OCI-LY3 (cell line): ENCODE data around the gene LRRC56.

Experiments
- H2AFZ ChIP-seq: fragments of 200-600, 300-600 bp; shearing (Covaris generic); 2 replicates; pipeline ENCODE4 v1.6.0; 2014; ENCODE audit warnings: antibody characterized with exemption, low read depth, low read length
- H3K27ac ChIP-seq: fragments of 200-600, 300-600 bp; sonication (generic); 2 replicates; pipeline ENCODE4 v1.5.1; 2014; ENCODE audit warnings: mild to moderate bottlenecking, low read length, moderate library complexity, mixed read lengths
- H3K27me3 ChIP-seq: fragments of 200-600, 300-600 bp; sonication (generic); 2 replicates; pipeline ENCODE4 v1.6.1; 2014; ENCODE audit warnings: low read depth, low read length, mixed read lengths
- H3K36me3 ChIP-seq: fragments of 200-600, 300-600 bp; sonication (generic); replicated peaks from 2 replicates; pipeline ENCODE3; 2014; ENCODE audit warnings: low read depth, low read length, mixed read lengths
- H3K4me1 ChIP-seq: fragments of 300-600, 200-600 bp; sonication (generic); 2 replicates; pipeline ENCODE4 v1.6.1; 2014; ENCODE audit warnings: low read length, mixed read lengths
- H3K4me2 ChIP-seq: fragments of 200-600, 300-600 bp; sonication (generic); 2 replicates; pipeline ENCODE4 v1.6.1; 2014; ENCODE audit warnings: low read length, mixed read lengths
- H3K4me3 ChIP-seq: fragments of 300-600, 200-600 bp; sonication (generic); 2 replicates; pipeline ENCODE4 v1.5.1; 2014; ENCODE audit warnings: antibody characterized with exemption, mild to moderate bottlenecking, low read length, moderate library complexity
- H3K79me2 ChIP-seq: fragments of 300-600, 200-600 bp; shearing (Covaris generic); 2 replicates; pipeline ENCODE4 v1.6.1; 2014; ENCODE audit warnings: mild to moderate bottlenecking, low read length, mixed read lengths
- H3K9ac ChIP-seq: fragments of 300-600, 200-600 bp; shearing (Covaris generic); 2 replicates; pipeline ENCODE4 v1.6.0; 2014; ENCODE audit warnings: mild to moderate bottlenecking, low read length, moderate library complexity
- H3K9me3 ChIP-seq: fragments of 200-600, 300-600 bp; shearing (Covaris generic); 2 replicates; pipeline ENCODE4 v1.6.1; 2014; ENCODE audit warnings: low read length, mixed read lengths; ENCODE audit not compliant: insufficient read depth
- H4K20me1 ChIP-seq: fragments of 200-600, 300-600 bp; sonication (generic); 2 replicates; pipeline ENCODE4 v1.6.1; 2016; ENCODE audit warnings: low read length, mixed read lengths; ENCODE audit not compliant: insufficient read depth
- EZH2phosphoT487 ChIP-seq: fragments of 200-600 bp; shearing (Covaris generic); IDR thresholded peaks from 2 replicates; pipeline ENCODE4 v1.6.1; 2018; ENCODE audit warnings: antibody characterized with exemption, mixed run types, low read depth
- TF ChIP-seq, protein P1 (sequence below): fragments of 200-600, 300-600 bp; sonication (generic); IDR thresholded peaks from 2 replicates; pipeline ENCODE4 v1.5.1; 2014; ENCODE audit warnings: antibody characterized with exemption, low read length, low read depth

The LRRC56 gene

DNA sequence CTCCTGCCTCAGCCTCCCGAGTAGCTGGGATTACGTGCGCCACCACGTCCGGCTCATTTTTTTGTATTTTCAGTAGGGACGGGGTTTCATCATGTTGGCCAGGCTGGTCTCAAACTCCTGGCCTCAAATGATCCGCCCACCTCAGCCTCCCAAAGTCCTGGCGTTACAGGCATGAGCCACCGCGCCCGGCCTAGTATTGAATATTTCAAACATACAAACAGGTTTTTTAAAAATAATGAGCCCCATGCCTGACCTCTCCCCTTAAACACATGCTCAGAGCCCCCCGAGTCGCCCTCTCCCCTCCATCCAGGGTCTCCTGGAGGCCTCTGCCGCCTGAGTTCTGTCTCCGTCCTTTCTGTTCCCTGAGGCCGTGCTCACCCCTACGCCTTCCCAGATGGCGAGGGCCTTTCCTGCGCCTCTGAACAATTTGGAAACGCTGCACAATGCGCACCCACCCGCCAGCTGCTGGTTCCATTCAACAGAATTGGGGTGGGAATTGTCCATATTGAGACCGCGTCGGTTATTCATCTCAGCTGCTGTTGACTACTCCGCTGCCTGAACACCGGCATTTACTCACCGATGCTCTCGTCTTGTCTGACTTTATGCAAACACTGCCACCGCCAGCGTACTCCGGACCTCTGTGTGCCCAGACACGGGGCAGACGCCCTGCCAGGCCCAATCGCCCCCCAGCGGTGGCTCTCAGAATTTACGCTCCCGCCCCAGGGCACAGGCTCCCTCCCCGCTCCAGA, 16.7 kb upstream of the LRRC56 start:
- no peak overlapping the region for H3K9ac ChIP-seq
- H4K20me1 ChIP-seq, result no peaks in the 10 kb centered on the region
- no peak overlapping the region for H2AFZ ChIP-seq
- no peak overlapping the region for H3K4me2 ChIP-seq
- H3K27me3 ChIP-seq, result no peaks in the 10 kb centered on the region
- no peak for TF ChIP-seq EZH2phosphoT487
- TF ChIP-seq, protein P1, sequence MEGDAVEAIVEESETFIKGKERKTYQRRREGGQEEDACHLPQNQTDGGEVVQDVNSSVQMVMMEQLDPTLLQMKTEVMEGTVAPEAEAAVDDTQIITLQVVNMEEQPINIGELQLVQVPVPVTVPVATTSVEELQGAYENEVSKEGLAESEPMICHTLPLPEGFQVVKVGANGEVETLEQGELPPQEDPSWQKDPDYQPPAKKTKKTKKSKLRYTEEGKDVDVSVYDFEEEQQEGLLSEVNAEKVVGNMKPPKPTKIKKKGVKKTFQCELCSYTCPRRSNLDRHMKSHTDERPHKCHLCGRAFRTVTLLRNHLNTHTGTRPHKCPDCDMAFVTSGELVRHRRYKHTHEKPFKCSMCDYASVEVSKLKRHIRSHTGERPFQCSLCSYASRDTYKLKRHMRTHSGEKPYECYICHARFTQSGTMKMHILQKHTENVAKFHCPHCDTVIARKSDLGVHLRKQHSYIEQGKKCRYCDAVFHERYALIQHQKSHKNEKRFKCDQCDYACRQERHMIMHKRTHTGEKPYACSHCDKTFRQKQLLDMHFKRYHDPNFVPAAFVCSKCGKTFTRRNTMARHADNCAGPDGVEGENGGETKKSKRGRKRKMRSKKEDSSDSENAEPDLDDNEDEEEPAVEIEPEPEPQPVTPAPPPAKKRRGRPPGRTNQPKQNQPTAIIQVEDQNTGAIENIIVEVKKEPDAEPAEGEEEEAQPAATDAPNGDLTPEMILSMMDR, result no peak
- no peaks in the 10 kb centered on the region for H3K4me1 ChIP-seq
- H3K27ac ChIP-seq, result no peak overlapping the region
- no peak overlapping the region for H3K4me3 ChIP-seq
- no peaks in the 10 kb centered on the region for H3K9me3 ChIP-seq
- H3K79me2 ChIP-seq, result no peaks in the 10 kb centered on the region
- H3K36me3 ChIP-seq, result peaks cover 10% of the 10 kb centered on the region

DNA sequence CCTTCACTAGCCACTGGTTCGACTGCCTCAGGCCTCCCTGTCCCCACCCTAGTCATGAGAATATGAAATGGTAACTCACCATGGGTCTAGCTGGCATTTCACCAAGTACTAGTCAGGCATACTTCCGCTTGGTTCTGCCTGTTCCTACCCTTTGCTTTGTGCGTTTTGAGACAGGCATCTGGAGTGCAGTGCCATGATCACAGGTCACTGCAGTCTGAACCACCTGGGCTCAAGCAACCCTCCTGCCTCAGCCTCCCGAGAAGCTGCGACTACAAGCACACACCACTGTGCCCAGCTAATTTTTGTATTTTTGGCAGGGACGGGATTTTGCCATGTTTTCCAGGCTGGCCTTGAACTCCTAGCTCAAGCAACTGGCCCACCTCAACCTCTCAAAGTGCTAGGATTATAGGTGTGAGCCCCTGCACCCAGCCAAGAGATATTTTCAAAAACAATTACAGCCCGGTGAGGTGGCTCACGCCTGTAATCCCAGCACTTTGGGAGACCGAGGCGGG, 16.1 kb upstream of the LRRC56 start:
- Histone ChIP-seq H3K4me2 (no peak overlapping the region), H3K27ac (no peak overlapping the region), H3K4me1 (no peaks in the 10 kb centered on the region), H3K79me2 (no peaks in the 10 kb centered on the region), H3K36me3 (peaks cover 9% of the 10 kb centered on the region), H3K9ac (no peak overlapping the region), H4K20me1 (no peaks in the 10 kb centered on the region), H3K27me3 (no peaks in the 10 kb centered on the region), H3K4me3 (no peak overlapping the region), H3K9me3 (no peaks in the 10 kb centered on the region), H2AFZ (no peak overlapping the region)
- TF ChIP-seq, protein P1, result no peak
- TF ChIP-seq EZH2phosphoT487, result no peak

- no peaks in the 10 kb centered on the region for H4K20me1 ChIP-seq
- TF ChIP-seq EZH2phosphoT487, result no peak
- TF ChIP-seq, protein P1, result no peak
- H3K27me3 ChIP-seq, result no peaks in the 10 kb centered on the region
- no peak overlapping the region for H3K4me3 ChIP-seq
- H3K4me2 ChIP-seq, result no peak overlapping the region
- no peaks in the 10 kb centered on the region for H3K9me3 ChIP-seq
- no peak overlapping the region for H3K27ac ChIP-seq
- H3K4me1 ChIP-seq, result no peaks in the 10 kb centered on the region
- H2AFZ ChIP-seq, result no peak overlapping the region
- peaks cover 3% of the 10 kb centered on the region for H3K36me3 ChIP-seq
- no peaks in the 10 kb centered on the region for H3K79me2 ChIP-seq
- no peak overlapping the region for H3K9ac ChIP-seq
Observed at GRCh38 chr11:526192-526591, 11.1 kb upstream of the LRRC56 start.

DNA sequence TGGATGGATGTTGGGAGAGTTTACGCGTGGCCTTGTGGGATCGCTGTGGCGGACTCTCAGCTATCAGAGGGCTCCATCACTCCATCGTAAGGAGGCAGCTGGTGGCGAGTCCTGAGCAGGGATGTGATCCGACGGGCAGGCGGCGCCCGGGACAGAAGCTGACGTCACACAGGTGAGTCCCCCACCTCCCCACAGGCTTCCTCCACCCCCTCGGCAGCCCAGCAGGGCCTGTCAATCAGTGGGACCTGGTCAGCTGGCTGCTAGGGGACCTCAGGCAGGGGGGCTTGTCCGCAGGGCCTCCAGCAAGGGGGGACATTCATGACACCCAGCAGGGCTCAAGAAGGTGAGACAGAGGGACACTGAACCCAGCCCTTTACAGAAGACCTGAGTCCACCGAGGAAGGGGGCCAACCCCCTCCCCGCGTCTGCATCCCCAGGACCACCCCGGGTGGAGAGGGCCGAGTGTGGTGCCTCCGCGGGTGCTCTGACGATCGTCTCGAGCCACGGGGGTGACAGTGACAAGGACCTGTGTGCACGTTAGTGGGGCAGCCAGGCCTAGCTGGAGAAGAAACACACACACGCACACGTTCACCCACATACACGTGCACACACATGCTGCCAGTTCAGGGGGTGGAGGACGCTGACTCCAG, 9.0 kb upstream of the LRRC56 start:
- Histone ChIP-seq H3K9me3 (no peaks in the 10 kb centered on the region), H3K79me2 (no peaks in the 10 kb centered on the region), H3K27ac (no peak overlapping the region), H3K4me2 (no peak overlapping the region), H3K9ac (no peak overlapping the region), H2AFZ (no peak overlapping the region), H3K36me3 (peaks cover 3% of the 10 kb centered on the region), H3K4me3 (no peak overlapping the region), H3K4me1 (no peaks in the 10 kb centered on the region), H3K27me3 (no peaks in the 10 kb centered on the region), H4K20me1 (no peaks in the 10 kb centered on the region)
- no peak for TF ChIP-seq EZH2phosphoT487
- TF ChIP-seq, protein P1, result no peak
